Kidney tubule cell (primary cell): ENCODE measurements around the gene ST3GAL5.

ENCODE experiments used
- DNase-seq: peaks from one replicate; pipeline ENCODE4 v3.0.0-alpha.2; 2018; ENCODE audit warnings: low spot score

The ST3GAL5 gene

GRCh38 chr2:85790032-85790431 is 98.8 kb downstream of the ST3GAL5 start:
- DNase-seq, result no peak

DNA sequence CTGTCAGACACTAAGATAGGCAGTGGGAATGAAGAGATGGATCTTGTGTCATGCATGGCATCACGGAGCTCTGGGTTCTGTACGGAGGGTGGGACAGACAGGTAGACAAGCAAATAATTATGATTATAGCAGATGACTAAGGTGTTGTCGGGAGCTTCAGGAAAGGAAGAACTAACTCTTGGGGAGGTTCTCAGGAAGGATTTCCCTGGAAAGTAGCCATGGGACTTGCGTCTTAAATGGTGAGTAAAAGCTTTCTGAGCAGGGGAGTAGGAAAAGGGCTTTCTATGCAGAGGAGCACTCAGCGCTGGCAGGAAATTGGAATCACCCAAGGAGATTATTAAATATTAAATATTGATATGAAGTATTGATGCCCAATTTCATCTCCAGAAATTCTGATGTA is 99.5 kb downstream of the ST3GAL5 start:
- no peak for DNase-seq

- no peak for DNase-seq
Measured at GRCh38 chr2:85788603-85789002, 100.2 kb downstream of the ST3GAL5 start.

- DNase-seq, result no peak
Measured at GRCh38 chr2:85787981-85788340, 100.8 kb downstream of the ST3GAL5 start.

- no peak for DNase-seq
Measured at GRCh38 chr2:85787282-85787980, 101.4 kb downstream of the ST3GAL5 start.
